Dermis microvascular lymphatic vessel endothelial cell (primary cell): Measurements from ENCODE around the gene APP. TPM values are rescaled to one million over a fixed set of nuclear protein-coding genes. Genes with fewer than 3 reads are reported as not detected.

Experiments used
- DNase-seq, 2 donors: peaks; one replicate each; pipeline versions ENCODE4 v3.0.0 to v3.0.0-alpha.2; 2010; ENCODE audit warnings: low read depth in 2 of 2
- total RNA-seq: library from RNA; depleted of rRNA; stranded (reverse); fragments of >200 nt; gene quantifications from 2 replicates; pipeline ENCODE4 v1.2.1, GENCODE V29; 2014

APP gene
- total RNA-seq = 603 and 1,215 TPM in 2 replicates

DNA sequence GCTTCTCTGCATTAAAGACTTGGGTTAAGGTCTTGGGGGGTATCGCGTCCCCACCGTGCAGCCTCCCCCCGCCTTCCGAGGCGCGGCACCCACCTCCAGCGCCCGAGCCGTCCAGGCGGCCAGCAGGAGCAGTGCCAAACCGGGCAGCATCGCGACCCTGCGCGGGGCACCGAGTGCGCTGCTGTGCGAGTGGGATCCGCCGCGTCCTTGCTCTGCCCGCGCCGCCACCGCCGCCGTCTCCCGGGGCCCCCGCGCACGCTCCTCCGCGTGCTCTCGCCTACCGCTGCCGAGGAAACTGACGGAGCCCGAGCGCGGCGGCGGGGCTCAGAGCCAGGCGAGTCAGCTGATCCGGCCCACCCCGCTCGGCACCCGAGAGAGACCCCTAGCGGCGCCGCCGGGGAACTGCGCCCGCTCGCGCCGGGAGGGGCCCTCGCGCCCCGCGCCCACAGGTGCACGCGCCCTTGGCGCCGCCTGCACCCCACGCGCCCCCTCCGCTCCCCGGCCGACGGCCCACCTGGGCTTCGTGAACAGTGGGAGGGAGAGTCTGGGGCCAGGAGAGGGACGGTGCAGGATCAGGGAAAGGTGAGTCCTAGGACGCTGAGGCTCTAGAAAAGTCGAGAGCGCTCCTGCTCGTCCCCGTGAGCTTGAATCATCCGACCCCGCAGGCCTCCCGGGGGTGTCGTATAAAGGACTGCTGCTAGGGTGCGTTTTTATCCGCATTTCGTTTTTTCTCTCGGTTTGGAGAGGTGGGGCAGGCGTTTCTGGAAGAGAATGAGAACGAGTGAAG is at the start of gene APP:
Gene APP (minus strand): TSS at position 300 of the 787 bp plus-strand sequence. CDS start 150 bp downstream, at position 150.
- DNase-seq = peak; percentile 55 to 84

DNA sequence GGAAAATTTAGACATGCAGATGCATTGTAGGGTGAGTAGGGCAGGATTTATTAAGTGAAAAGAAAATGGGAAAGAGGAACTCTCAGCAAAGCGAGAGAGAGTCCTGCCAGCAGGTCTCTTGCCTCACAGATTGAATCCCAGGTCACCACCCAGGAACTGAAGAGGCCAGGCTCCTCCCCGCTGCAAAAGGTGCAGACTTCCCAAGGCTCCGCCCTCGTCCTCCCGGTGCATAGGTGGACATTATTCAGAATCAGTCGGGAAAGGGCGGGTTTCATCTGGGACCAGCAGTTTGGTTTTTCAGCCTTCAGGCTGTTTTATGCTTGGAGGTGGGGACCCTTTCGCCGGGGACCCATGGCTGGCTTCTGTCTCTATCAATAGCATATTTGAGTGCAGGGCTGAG is 41.6 kb upstream of the APP start:
- no peak for DNase-seq

DNA sequence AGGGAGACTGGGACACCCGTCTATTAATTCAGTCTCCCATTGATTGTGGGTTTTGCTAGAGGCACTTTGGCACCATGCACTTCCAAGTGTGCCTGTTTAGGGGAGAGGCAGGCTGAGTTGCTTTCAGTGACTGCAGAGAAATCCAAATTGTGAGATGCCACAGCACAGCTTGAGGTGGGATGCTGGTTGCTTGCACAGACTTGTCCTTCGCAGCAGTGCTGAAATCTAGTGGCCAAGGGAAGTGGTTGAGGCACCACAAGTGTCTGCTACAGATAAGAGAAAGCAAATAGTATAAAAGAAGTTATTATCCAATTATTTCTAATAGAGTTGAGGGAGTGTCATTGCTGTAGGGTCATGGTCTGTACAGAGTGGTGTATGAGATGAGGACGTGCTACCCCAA is 40.0 kb upstream of the APP start:
- DNase-seq = no peak

DNA sequence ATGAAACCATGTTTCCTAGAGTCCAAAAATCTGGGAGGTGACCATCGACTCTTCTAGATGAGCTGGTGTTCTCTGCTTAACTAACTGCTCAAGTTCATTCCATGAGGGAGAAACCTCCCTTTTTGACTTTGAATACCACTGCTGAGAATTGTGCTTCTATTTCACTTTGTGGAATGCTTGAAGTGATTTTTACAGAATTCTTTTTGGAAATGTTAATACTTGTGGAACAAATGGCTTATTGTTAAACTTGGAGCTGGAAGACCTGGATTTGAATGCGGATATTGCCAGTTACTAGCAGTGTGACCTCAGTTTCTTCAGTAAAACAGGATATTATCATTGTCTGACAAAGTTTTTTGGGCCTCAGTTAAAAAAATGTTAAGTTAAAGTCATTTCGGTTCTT is 36.5 kb upstream of the APP start:
- no peak for DNase-seq

DNA sequence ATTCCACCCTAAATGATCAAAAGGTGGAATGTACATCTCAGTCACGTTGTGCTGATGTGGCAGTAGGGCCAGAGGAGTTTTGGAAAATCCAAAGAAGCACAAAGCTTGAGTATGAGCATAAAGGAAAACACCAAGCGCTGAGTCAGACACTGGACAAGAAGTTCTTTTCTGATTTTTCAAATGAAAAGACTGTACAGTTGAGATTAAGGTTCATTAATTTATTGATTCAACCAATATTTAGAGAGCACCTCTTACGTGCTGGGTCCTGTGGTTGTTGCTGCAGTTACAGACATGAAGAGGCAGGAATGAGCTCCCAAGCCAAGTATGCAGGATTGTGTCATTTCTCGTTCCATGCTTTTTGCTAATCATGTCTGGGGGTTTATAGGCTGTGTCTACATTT is 28.9 kb upstream of the APP start:
- DNase-seq = no peak

DNA sequence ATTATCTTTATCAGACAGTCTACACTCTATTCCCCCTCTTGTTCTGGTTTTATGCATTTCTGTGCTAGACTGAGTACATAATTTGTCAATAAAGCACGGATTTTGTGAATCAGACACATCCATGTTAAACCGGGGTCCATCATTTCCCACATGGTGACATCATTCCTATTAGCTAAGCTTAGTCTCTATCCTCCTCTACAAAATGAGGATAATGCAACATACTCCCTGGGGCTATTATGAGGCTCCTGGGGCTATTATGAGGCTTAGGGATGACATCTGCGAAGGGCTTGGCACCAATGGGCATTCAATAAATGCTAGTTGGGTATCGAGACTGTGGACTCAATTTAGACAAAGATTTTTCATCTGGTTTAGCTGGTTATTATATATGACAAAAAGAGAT is 25.1 kb upstream of the APP start:
- no peak for DNase-seq

DNA sequence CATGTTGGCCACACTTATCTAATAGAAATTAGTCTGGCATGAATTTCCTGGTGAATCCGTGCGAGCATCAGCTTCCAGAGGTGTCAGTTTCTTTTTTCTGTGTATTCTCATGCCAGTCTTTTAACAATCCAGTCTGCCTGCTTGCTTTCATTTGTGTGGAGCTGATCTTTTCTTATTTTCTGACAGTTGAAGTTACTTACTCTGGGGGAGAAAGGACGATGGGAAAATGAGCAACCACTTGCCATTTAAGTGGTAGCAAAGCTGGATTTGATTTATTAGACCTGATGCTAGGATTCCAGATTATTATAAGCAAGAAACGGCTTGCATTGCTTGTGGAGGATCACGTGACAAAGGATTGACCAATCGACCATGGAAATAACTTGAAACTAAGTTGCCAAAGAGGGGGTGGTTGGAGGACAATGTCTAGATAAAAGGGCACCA is 24.3 kb upstream of the APP start:
- DNase-seq = no peak

DNA sequence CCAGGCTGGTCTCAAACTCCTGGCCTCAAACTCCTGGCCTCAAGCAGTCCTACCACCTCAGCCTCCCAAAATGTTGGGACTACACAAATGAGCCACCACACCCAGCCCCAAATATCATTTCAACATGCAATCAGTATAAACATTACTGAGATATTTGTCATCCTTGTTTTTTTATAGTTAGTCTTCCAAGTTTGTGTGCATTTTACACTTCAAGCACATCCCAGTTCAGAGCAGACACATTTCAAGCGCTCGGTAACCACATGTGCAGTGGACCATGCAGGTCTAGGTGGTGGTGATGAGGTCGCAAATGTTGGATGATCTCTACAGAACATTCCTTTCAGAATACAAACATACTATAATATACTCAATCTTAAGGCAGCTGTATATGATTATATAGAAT is 23.8 kb upstream of the APP start:
- no peak for DNase-seq

DNA sequence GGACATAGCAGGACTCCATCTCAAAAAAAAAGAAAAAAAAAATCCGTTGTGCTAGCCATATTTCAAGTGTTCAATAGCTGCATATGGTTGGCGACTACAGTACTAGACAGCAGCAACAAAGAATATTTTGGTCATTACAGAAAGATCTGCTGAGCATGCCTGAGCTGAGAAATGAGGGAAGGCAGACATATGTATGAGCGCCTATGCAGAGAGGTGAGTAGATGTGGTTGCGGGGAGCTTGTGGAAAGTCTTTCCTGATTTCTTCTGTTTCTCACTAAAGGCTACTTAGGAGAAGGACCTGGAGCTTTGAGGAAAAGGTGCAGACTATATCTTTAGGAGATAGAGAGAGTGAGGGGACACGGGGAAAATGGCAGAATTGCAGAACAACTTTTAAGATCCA is 21.0 kb upstream of the APP start:
- no peak for DNase-seq

DNA sequence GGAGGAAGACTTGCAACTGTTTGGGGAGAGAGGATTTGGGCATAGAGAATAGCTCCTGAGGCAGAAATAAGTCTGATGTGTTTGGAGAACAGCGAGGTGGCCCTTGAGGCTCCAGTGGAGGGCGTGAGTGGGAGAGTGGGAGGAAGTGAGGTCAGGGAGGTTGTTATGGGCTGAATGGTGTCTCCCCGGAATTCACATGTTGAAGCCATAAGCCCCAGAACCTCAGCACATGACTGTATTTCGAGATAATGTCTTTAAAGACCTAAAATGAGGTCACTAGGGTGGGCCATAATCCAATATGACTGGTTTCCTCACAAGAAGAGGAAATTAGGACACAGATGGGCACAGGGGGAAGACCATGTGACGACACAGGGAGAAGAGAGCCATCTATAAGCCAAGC is 17.9 kb upstream of the APP start:
- no peak for DNase-seq

DNA sequence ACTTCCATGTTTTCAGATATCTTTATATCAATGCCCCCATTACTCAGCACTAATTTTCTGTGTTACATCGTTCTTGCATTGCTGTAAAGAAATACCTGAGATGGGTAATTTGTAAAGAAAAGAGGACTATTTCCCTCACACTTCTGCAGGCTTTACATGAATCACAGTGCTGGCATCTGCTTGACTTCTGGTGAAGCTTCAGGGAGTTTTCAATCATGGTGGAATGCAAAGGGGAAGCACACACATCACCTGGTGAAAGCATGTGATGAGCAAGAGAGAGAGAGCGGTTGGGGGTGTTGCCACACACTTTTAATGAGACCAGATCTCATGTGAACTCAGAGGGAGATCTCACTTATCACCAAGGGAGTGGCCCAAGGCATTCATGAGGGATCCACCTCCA is 14.9 kb upstream of the APP start:
- no peak for DNase-seq

DNA sequence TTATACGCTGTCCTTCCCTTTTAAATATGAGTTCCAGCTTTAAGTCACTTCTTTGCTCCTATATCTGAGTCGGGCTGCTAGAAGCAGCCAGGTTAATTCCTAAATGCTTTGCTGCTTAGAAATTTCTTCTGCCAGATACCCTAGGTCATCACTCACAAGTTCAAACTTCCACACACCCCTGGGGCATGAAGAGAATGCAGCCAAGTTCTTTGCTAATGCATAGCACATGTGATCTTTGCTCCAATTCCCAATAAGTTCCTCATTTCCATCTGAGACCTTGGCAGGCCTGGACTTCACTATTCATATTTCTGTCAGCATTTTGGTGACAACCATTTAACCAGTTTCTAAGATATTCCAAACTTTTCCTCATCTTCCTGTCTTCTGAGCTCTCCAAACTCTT is 14.5 kb upstream of the APP start:
- no peak for DNase-seq

DNA sequence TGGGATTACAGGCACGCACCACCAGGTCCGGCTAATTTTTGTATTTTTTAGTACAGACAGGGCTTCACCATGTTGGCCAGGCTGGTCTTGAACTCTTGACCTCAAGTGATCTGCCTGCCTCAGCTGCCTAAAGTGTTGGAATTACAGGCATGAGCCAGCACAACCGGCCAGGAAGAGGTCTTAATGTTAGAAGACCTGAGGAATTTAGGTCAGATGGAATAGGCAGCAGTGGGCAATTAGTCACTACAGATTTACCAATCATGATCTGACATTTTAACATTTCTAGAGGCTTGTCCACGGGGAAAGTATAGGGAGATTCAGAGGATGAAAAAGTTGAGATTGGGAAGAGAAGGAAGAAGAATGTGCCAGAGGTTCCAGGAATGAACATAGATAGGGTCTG is 8.9 kb upstream of the APP start:
- no peak for DNase-seq

DNA sequence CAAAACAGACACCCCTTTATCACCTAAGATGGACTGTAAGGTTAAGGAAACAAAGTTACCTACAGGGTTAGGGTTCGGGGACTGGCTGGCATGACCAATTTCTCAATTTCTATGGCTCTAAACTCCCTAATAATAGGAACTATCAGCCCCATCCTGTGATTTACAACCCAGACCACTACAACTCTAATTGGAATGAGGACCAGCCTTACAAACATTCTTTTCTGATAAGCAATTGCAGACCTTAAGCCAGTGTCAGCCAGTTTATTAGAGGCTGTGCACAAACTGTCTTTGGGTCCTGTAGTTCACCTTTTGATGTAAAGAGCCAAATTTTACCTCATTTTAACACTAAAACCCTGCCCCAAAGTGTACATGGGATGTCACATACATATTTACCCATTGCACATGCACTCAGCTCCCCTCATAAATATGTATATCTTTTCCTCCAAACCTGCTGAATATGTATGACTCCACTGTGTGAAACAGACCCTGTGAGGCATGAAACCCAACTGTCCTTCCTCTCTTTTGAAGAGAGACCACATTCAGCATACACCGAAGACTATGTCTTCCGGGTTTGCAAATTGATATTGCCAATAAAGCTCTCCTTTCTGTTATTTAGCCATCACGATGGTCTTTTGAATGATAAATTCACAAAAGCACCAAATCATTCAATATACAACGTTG is 7.3 kb upstream of the APP start:
- no peak for DNase-seq

DNA sequence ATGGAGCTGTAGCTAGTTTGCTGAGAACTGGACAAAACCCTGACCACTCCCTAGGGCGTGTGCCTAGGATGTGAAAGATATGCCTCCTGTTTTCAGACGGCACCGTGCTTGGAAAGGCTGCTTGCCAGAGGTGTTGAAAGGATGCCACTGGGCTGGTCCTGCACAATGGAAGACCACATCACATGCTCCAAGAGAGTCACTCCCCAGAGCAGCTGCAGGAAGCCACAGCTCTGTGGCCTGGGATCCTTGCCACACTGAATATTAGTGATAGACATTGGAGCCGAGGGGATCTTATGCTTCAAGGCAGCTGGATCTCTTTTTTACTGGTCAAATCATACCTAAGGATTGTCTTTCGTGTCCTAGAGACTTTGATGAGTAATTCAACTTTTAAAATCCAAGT is 6.6 kb upstream of the APP start:
- peak; percentile 18 to 34 for DNase-seq

DNA sequence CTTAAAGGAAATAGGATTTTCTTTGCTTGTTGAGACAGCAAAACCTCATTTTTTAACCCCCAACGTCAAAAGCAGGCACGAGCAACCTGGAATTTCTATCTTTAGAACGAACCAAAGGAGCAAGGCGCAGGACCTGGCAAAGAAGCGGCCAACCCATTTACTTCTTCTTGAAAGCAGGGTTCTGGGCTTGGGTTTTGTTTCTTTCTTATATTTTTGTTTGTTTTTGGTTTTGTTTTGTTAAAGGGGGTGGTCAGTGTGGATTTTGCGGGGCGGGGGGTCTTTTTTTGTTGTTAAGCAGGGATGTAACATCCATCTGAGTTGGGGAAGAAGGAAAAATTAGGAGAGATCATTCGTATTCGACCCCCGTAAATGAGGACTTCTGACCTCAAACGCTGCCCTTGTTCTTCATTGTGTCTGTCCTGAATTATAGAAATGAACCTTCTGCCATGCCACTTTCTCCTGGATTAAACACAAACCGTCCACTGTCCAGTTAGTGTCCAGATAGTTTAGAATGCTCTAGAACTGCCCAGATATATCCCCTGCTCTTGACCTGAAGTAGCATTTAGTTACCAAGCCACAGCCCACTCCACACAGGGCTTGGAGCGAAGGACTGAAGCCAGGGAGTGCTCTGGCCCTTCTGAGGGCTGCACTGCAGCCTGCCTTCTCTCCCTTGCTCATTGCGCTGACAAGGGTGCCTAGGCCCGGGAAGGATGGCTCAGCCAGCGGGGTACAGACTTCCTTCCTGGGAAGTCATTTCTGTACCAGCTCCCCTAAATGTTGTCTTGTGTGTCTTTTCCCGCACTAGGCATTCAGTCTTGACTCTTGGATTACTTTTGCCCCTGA is 909 bp upstream of the APP start:
- DNase-seq = no peak

DNA sequence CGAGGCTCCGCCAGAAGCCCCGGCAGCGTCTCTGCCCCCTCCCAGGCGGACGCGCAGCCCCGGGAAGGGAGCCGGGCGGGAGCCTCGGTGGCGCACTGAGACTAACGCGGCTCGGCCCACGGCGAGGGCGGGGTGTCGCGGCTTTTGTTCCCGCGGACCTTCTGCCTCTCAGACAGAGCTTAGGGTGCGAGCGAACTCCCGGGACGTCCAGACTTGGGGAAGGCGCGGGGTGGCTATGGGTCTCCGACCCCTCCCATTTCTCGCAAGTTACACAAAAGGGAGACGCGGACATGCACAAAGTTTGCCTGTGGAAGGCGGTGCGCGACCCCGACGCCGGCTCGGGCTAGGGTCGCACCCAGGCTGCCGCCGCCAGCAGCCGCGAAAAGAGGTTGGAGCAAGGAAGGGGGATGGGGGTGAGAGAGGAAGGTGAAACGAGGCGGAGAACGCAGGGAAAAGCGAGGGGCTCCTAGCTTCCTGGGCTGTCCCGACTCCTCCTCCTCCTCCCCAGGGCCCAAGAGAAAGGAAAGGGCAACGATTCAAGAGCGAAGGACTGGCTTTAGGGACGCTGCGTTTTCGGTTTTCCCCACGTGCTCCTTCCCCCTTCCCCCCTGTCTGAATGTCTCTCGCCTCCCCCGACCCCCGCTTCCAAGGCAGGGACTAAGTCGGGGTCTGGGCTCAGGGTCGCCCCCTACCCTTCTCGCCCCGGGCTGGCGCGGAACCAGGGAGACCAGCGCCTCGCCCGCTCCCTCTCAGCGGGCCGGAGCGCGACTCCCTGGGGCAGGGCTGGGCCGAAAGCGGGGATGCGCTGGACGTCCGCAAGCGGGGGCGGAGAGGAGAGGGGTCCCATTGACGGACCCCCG is 729 bp downstream of the APP start:
- DNase-seq = peak in 1 of 2 donors; percentile 62

DNA sequence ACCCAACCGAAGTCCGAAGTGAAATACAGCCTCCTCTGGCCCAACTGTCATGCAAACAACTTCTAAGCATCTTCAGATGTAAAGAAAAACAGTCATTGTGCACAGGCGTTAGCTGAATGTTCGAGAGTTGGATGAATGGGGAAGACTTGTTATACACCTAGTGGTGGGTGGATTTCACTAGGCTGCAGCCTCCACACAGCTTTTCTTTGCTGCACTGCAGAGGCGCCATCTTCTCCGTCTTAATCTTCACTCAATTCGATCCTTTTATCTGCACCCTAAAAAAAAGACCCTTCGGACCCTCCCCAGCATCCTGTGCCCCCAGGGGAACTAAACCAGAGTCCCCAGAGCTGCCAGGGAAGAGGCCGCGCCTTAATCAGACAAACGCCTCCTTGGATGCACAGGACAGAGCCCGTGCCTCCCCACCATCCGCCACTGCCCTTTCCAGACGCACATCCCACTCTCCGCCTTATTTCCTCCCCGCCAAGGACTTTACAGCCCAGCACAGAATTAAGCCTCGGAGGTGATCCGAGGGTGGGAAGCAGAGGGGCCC is 1.4 kb downstream of the APP start:
- DNase-seq = peak; percentile 43 to 81

DNA sequence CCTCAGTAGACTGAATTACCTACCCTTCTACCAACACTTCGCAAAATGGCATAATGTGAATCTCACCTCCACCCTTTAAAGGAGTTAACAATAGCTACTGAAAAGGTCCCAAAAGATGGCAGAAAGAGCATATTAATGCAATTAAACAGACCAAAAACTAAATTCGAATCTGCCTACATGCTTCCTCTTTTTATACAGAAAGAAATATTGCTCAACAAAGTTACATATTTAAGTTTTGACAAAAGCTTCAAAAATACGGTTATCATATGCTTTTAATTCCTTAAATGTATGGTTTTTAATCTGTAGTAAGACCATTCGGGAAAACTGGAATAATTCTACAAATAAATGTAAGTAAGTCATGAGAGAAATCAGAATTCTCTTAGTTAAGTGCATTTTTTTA is 2.2 kb downstream of the APP start:
- no peak for DNase-seq

DNA sequence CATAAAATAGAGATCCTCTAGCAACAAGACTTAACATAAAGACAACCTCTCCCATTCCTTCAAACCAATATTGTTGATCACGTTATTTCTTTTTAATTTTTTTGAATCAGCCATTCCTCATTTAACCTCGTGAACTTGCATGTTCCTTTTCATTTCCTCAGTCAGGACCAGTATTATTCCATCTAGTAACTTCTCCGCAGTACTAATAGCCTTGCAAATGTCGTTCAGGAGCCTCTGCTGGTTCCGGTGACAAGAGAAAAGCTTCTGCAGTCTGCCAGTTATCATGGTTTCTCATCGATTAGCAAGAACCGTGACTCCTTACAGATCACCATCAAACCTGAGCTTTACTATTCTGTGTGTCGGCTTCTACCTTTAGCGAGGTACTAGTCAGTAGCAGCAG is 3.0 kb downstream of the APP start:
- DNase-seq = peak in 1 of 2 donors; percentile 55

DNA sequence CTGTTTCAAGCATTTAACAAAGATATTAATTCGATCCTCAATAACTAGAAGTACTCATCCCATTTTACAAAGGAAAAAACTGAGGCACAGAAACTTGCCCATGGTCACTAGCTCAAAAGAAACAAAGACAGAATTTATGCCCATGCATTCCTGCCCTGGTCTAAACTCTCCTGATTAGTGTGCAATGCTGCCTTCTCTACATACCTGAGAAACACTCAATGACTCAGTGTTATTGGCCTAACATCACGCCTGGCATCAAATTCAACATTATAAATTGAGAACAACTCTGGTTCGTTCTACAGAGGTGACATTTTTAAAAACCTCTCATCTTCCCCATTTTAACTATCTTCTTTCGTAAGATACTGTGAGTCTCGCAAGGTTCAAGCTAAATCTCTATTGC is 5.2 kb downstream of the APP start:
- DNase-seq = no peak
